Keratinocyte (primary cell): ENCODE results near the gene ARHGAP40. TPM values are rescaled to one million over a fixed set of nuclear protein-coding genes. Genes with fewer than 3 reads are reported as not detected.

Experiments used
- DNase-seq: peaks from one replicate; pipeline ENCODE4 v3.0.0-alpha.2; 2011; ENCODE audit warnings: low read depth, missing footprints, low spot score
- FAIRE-seq: peaks from 2 replicates; lab custom pipeline; 2011; peaks lifted over from hg19 to GRCh38; lab: Jason Lieb, UNC
- H2AFZ ChIP-seq: 2 replicates; pipeline ENCODE4 v1.6.0; 2012; ENCODE audit warnings: low read length, control low read depth, inconsistent platforms; ENCODE audit not compliant: control insufficient read depth
- H3K27ac ChIP-seq: 2 replicates; pipeline ENCODE4 v1.5.1; 2011; ENCODE audit warnings: low read length; ENCODE audit not compliant: control insufficient read depth, insufficient read depth
- H3K27me3 ChIP-seq: 3 replicates; pipeline ENCODE4 v1.6.0; 2011; ENCODE audit warnings: low read length; ENCODE audit not compliant: control insufficient read depth, insufficient read depth; ENCODE audit errors: extremely low read depth
- H3K36me3 ChIP-seq, 2 experiments: 2 replicates in 1 of 2; 3 replicates in 1 of 2; pipeline ENCODE4 v1.5.1; 2011; ENCODE audit warnings: low read length in 2 of 2, mild to moderate bottlenecking in 1 of 2; ENCODE audit not compliant: control insufficient read depth in 2 of 2, insufficient read depth in 2 of 2; ENCODE audit errors: extremely low read depth in 1 of 2
- H3K4me1 ChIP-seq: 3 replicates; pipeline ENCODE4 v1.5.1; 2011; ENCODE audit warnings: low read length; ENCODE audit not compliant: control insufficient read depth, insufficient read depth; ENCODE audit errors: extremely low read depth
- H3K4me2 ChIP-seq: 3 replicates; pipeline ENCODE4 v1.6.0; 2011; ENCODE audit warnings: low read depth, low read length; ENCODE audit not compliant: control insufficient read depth, insufficient read depth; ENCODE audit errors: extremely low read depth
- H3K4me3 ChIP-seq, 3 experiments: fragments of 200-600 bp in 1 of 3; sonication (generic) in 1 of 3; 2 replicates in 2 of 3; 3 replicates in 1 of 3; pipeline ENCODE4 v1.5.1; 2011 to 2016; ENCODE audit warnings: low read length in 3 of 3, mild to moderate bottlenecking in 3 of 3, control low read depth in 2 of 3, inconsistent platforms in 1 of 3, low read depth in 1 of 3, mixed read lengths in 1 of 3, mixed run types in 1 of 3, moderate library complexity in 1 of 3; ENCODE audit not compliant: control insufficient read depth in 2 of 3, insufficient read depth in 2 of 3; ENCODE audit errors: extremely low read depth in 1 of 3
- H3K79me2 ChIP-seq: 2 replicates; pipeline ENCODE4 v1.6.0; 2012; ENCODE audit warnings: low read length; ENCODE audit not compliant: control insufficient read depth, insufficient read depth
- H3K9ac ChIP-seq: 3 replicates; pipeline ENCODE4 v1.6.0; 2011; ENCODE audit warnings: low read length; ENCODE audit not compliant: control insufficient read depth, insufficient read depth; ENCODE audit errors: extremely low read depth
- H3K9me1 ChIP-seq: 3 replicates; pipeline ENCODE4 v1.6.0; 2011; ENCODE audit warnings: low read length; ENCODE audit not compliant: control insufficient read depth, insufficient read depth; ENCODE audit errors: extremely low read depth
- H3K9me3 ChIP-seq: 2 replicates; pipeline ENCODE4 v1.5.1; 2012; ENCODE audit warnings: low read depth, low read length; ENCODE audit not compliant: control insufficient read depth
- H4K20me1 ChIP-seq: 3 replicates; pipeline ENCODE4 v1.6.0; 2011; ENCODE audit warnings: low read length; ENCODE audit not compliant: control insufficient read depth, insufficient read depth; ENCODE audit errors: extremely low read depth
- EZH2 ChIP-seq: IDR thresholded peaks from one replicate; pipeline ENCODE4 v1.6.1; 2012; ENCODE audit warnings: inconsistent platforms, mild to moderate bottlenecking, low read length, moderate library complexity
- dilution Hi-C: fragments of 300-500 bp; cut with MboI; formaldehyde crosslinking; loops from one replicate; pipeline ENCODE4 v1.7.0; 2020; ENCODE audit warnings: low sequenced_read_pairs; ENCODE audit not compliant: extremely low pct_ligation_motif_present
- polyA plus RNA-seq, 5 experiments: library from polyadenylated mRNA; depleted of rRNA in 3 of 5; stranded (reverse) in 3 of 5; stranded (forward) in 1 of 5; unstranded in 1 of 5; fragments of >200 nt; gene quantifications; 1 replicate in 1 of 5; 2 replicates in 3 of 5; 3 replicates in 1 of 5; pipeline versions ENCODE4 v1.2.1 to v1.2.3, GENCODE V29; 2011 to 2012; ENCODE audit warnings: missing spikeins in 2 of 5, low read depth in 1 of 5, low replicate concordance in 1 of 5
- TF ChIP-seq, protein P1 (sequence below), 3 experiments: IDR thresholded peaks in 1 of 3; conservative IDR thresholded peaks in 1 of 3; optimal IDR thresholded peaks in 1 of 3; 2 replicates in 2 of 3; 3 replicates in 1 of 3; pipeline versions ENCODE3 to v1.5.1; 2011; ENCODE audit warnings: low read length in 3 of 3, mild to moderate bottlenecking in 3 of 3, moderate library complexity in 2 of 3, control low read depth in 1 of 3, inconsistent platforms in 1 of 3; ENCODE audit not compliant: insufficient read depth in 2 of 3; ENCODE audit errors: extremely low read depth in 1 of 3

The ARHGAP40 gene
- polyA plus RNA-seq, 1 donor (not counting 4 experiments of a cell fraction or from before 2014, with no cell fraction given): 1.0 TPM

DNA sequence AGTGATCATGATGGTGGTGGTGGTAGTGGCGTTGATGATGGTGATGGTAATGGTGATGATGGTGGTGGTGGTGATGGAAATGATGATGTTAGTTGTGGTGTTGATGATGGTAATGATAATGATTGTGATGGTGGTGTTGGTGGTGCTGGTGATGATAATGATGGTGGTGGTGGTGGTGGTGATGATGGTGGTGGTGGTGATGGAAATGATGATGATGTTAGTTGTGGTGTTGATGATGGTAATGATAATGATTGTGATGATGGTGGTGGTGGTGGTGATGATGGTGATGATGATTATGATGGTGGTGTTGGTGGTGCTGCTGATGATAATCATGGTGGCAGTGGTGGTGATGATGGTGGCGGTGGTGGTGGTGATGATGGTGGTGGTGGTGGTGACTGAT, 51.4 kb downstream of the ARHGAP40 start:
- Histone ChIP-seq H3K27ac (no peak overlapping the region), H3K9me1 (no peaks in the 10 kb centered on the region), H3K4me3 (no peak overlapping the region), H3K9ac (no peak overlapping the region), H3K36me3 (no peaks in the 10 kb centered on the region), H2AFZ (no peak overlapping the region), H3K79me2 (no peaks in the 10 kb centered on the region), H3K4me1 (no peaks in the 10 kb centered on the region), H4K20me1 (no peaks in the 10 kb centered on the region), H3K4me2 (no peak overlapping the region), H3K9me3 (no peaks in the 10 kb centered on the region), H3K27me3 (peaks cover 16% of the 10 kb centered on the region)
- TF ChIP-seq, protein P1, sequence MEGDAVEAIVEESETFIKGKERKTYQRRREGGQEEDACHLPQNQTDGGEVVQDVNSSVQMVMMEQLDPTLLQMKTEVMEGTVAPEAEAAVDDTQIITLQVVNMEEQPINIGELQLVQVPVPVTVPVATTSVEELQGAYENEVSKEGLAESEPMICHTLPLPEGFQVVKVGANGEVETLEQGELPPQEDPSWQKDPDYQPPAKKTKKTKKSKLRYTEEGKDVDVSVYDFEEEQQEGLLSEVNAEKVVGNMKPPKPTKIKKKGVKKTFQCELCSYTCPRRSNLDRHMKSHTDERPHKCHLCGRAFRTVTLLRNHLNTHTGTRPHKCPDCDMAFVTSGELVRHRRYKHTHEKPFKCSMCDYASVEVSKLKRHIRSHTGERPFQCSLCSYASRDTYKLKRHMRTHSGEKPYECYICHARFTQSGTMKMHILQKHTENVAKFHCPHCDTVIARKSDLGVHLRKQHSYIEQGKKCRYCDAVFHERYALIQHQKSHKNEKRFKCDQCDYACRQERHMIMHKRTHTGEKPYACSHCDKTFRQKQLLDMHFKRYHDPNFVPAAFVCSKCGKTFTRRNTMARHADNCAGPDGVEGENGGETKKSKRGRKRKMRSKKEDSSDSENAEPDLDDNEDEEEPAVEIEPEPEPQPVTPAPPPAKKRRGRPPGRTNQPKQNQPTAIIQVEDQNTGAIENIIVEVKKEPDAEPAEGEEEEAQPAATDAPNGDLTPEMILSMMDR (optimal IDR thresholded peaks at IDR 0.05 in 1 of 3, IDR thresholded peaks at IDR 0.05 in 1 of 3, conservative IDR thresholded peaks at IDR 0.05 in 1 of 3; ENCODE audit: extremely low read depth in 1 of 3, insufficient read depth in 2 of 3, low read length in 3 of 3): no peak
- TF ChIP-seq EZH2: no peak
- dilution Hi-C loops: no loop called here
- FAIRE-seq (no peak), DNase-seq (no peak)

DNA sequence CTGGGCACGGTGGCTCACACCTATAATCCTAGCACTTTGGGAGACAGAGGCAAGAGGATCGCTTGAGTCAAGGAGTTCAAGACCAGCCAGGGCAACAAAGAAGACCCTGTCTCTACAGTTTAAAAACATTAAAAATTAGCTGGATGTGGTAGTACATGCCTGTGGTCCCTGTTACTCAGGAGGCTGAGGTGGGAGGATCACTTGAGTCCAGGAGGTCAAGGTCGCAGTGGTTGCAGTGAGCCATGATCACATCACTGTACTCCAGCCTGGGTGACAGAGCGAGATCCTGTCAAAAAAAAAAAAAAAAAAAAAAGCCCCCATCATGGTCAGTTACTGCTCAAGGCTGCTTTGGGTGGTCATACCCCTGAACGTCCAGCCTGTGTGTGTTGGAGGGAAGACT, 55.8 kb downstream of the ARHGAP40 start:
- H3K4me1 ChIP-seq: no peaks in the 10 kb centered on the region
- DNase-seq: no peak
- peaks cover 12% of the 10 kb centered on the region for H3K27me3 ChIP-seq
- H3K4me2 ChIP-seq: no peak overlapping the region
- no peak overlapping the region for H3K9ac ChIP-seq
- no peak overlapping the region for H3K27ac ChIP-seq
- no peaks in the 10 kb centered on the region for H3K9me1 ChIP-seq
- H3K4me3 ChIP-seq: no peak overlapping the region
- FAIRE-seq: no peak
- H2AFZ ChIP-seq: no peak overlapping the region
- H3K79me2 ChIP-seq: no peaks in the 10 kb centered on the region
- no peak for TF ChIP-seq EZH2
- TF ChIP-seq, protein P1 (optimal IDR thresholded peaks at IDR 0.05 in 1 of 3, IDR thresholded peaks at IDR 0.05 in 1 of 3, conservative IDR thresholded peaks at IDR 0.05 in 1 of 3; ENCODE audit: extremely low read depth in 1 of 3, insufficient read depth in 2 of 3, low read length in 3 of 3): no peak
- peaks cover 4% of the 10 kb centered on the region for H4K20me1 ChIP-seq
- no peaks in the 10 kb centered on the region for H3K36me3 ChIP-seq
- no peaks in the 10 kb centered on the region for H3K9me3 ChIP-seq
- dilution Hi-C loops: no loop called here
